H9 (cell line): Measurements from ENCODE around the gene ODAD3. TPM values are rescaled to one million over a fixed set of nuclear protein-coding genes. Genes with fewer than 3 reads are reported as not detected.

ENCODE experiments used
- DNase-seq: peaks from one replicate; pipeline ENCODE4 v3.0.0-alpha.2; 2017
- H2AFZ ChIP-seq: one replicate; pipeline ENCODE4 v1.6.1; 2013; ENCODE audit warnings: mild to moderate bottlenecking, low read length, control low read depth, moderate library complexity
- H2AK5ac ChIP-seq: 2 replicates; pipeline ENCODE4 v1.6.1; 2013; ENCODE audit warnings: low read length, control low read depth, mixed read lengths; ENCODE audit not compliant: insufficient read length
- H2BK120ac ChIP-seq: one replicate; pipeline ENCODE4 v1.6.1; 2013; ENCODE audit warnings: low read depth, mild to moderate bottlenecking, low read length, control low read depth, inconsistent platforms; ENCODE audit not compliant: poor library complexity, severe bottlenecking
- H2BK12ac ChIP-seq: 2 replicates; pipeline ENCODE4 v1.6.1; 2013; ENCODE audit warnings: low read length, control low read depth, mixed read lengths, low read depth; ENCODE audit not compliant: insufficient read length
- H2BK15ac ChIP-seq: 2 replicates; pipeline ENCODE4 v1.6.1; 2013; ENCODE audit warnings: low read depth, low read length, control low read depth
- H2BK20ac ChIP-seq: one replicate; pipeline ENCODE4 v1.6.1; 2013; ENCODE audit warnings: low read depth, mild to moderate bottlenecking, low read length, control low read depth, inconsistent platforms; ENCODE audit not compliant: poor library complexity, severe bottlenecking
- H2BK5ac ChIP-seq: 2 replicates; pipeline ENCODE4 v1.6.1; 2013; ENCODE audit warnings: low read length, control low read depth, mixed read lengths; ENCODE audit not compliant: insufficient read length
- H3K14ac ChIP-seq: 2 replicates; pipeline ENCODE4 v1.6.1; 2013; ENCODE audit warnings: low read length, control low read depth; ENCODE audit not compliant: insufficient read depth
- H3K18ac ChIP-seq: 2 replicates; pipeline ENCODE4 v1.6.1; 2013; ENCODE audit warnings: low read depth, mild to moderate bottlenecking, mixed read lengths, low read length, control low read depth; ENCODE audit not compliant: insufficient read length
- H3K23ac ChIP-seq: 2 replicates; pipeline ENCODE4 v1.6.1; 2013; ENCODE audit warnings: low read length, control low read depth, mixed read lengths, low read depth; ENCODE audit not compliant: insufficient read length
- H3K23me2 ChIP-seq: 2 replicates; pipeline ENCODE4 v1.6.1; 2013; ENCODE audit warnings: low read depth, mild to moderate bottlenecking, mixed read lengths, low read length, control low read depth; ENCODE audit not compliant: insufficient read length, poor library complexity, severe bottlenecking
- H3K27ac ChIP-seq: 2 replicates; pipeline ENCODE4 v1.5.1; 2013; ENCODE audit warnings: low read length, control low read depth, mixed read lengths, low read depth; ENCODE audit not compliant: insufficient read length
- H3K27me3 ChIP-seq: 2 replicates; pipeline ENCODE4 v1.6.1; 2013; ENCODE audit warnings: low read length, control low read depth, inconsistent platforms; ENCODE audit not compliant: insufficient read depth
- H3K4ac ChIP-seq: 2 replicates; pipeline ENCODE4 v1.6.1; 2013; ENCODE audit warnings: low read depth, mild to moderate bottlenecking, control low read depth, inconsistent platforms, low read length, moderate library complexity
- H3K4me1 ChIP-seq: 2 replicates; pipeline ENCODE4 v1.6.1; 2013; ENCODE audit warnings: low read length, control low read depth, inconsistent platforms; ENCODE audit not compliant: insufficient read depth
- H3K4me2 ChIP-seq: 2 replicates; pipeline ENCODE4 v1.6.1; 2013; ENCODE audit warnings: low read length, control low read depth, mixed read lengths; ENCODE audit not compliant: insufficient read length, insufficient read depth
- H3K56ac ChIP-seq: 2 replicates; pipeline ENCODE4 v1.6.1; 2013; ENCODE audit warnings: low read depth, mild to moderate bottlenecking, mixed read lengths, low read length, control low read depth; ENCODE audit not compliant: insufficient read length
- H3K79me1 ChIP-seq: 2 replicates; pipeline ENCODE4 v1.6.1; 2013; ENCODE audit warnings: low read depth, mild to moderate bottlenecking, moderate library complexity, low read length, control low read depth, inconsistent platforms; ENCODE audit not compliant: insufficient read depth, poor library complexity, severe bottlenecking
- H3K79me2 ChIP-seq: 2 replicates; pipeline ENCODE4 v1.6.1; 2013; ENCODE audit warnings: low read length, control low read depth, inconsistent platforms; ENCODE audit not compliant: insufficient read depth
- H3K9ac ChIP-seq: 2 replicates; pipeline ENCODE4 v1.6.1; 2013; ENCODE audit warnings: low read length, control low read depth, mixed read lengths; ENCODE audit not compliant: insufficient read length; ENCODE audit errors: extremely low read depth
- H3K9me3 ChIP-seq: one replicate; pipeline ENCODE4 v1.6.1; 2013; ENCODE audit warnings: low read depth, low read length, inconsistent platforms; ENCODE audit not compliant: control insufficient read depth
- H3T11ph ChIP-seq: one replicate; pipeline ENCODE4 v1.6.1; 2013; ENCODE audit warnings: mild to moderate bottlenecking, low read length, control low read depth, inconsistent platforms
- H4K20me1 ChIP-seq: one replicate; pipeline ENCODE4 v1.6.1; 2013; ENCODE audit not compliant: control insufficient read depth, insufficient read length, insufficient read depth
- H4K5ac ChIP-seq: 2 replicates; pipeline ENCODE4 v1.6.1; 2013; ENCODE audit warnings: low read depth, mild to moderate bottlenecking, mixed read lengths, low read length, control low read depth; ENCODE audit not compliant: insufficient read length
- H4K8ac ChIP-seq: replicated peaks from 2 replicates; pipeline ENCODE4 v1.6.1; 2013; ENCODE audit warnings: low read length, control low read depth, mixed read lengths, low read depth; ENCODE audit not compliant: insufficient read length
- H4K91ac ChIP-seq: 2 replicates; pipeline ENCODE4 v1.6.1; 2013; ENCODE audit warnings: low read depth, mild to moderate bottlenecking, moderate library complexity, mixed read lengths, low read length, control low read depth; ENCODE audit not compliant: insufficient read length
- H3K27ac Mint-ChIP-seq, 3 experiments: 2 replicates in 2 of 3; 3 replicates in 1 of 3; pipeline ENCODE4 v1.8.0; 2020 to 2021; ENCODE audit warnings: mixed read lengths in 3 of 3, mild to moderate bottlenecking in 1 of 3, moderate library complexity in 1 of 3
- H3K27me3 Mint-ChIP-seq: 2 replicates; pipeline ENCODE4 v1.8.0; 2021; ENCODE audit warnings: low read depth, mild to moderate bottlenecking, moderate library complexity, mixed read lengths
- H3K36me3 Mint-ChIP-seq, 3 experiments: 2 replicates in 2 of 3; 3 replicates in 1 of 3; pipeline ENCODE4 v1.8.0; 2020 to 2021; ENCODE audit warnings: low read depth in 3 of 3, mixed read lengths in 3 of 3; ENCODE audit not compliant: insufficient read depth in 1 of 3
- H3K4me1 Mint-ChIP-seq, 2 experiments: 2 replicates each; pipeline ENCODE4 v1.8.0; 2020; ENCODE audit warnings: mixed read lengths in 2 of 2
- H3K4me3 Mint-ChIP-seq, 2 experiments: 2 replicates in 1 of 2; 3 replicates in 1 of 2; pipeline ENCODE4 v1.8.0; 2020 to 2021; ENCODE audit warnings: mild to moderate bottlenecking in 2 of 2, mixed read lengths in 2 of 2, moderate library complexity in 1 of 2
- H3K9me3 Mint-ChIP-seq, 2 experiments: 2 replicates in 1 of 2; 3 replicates in 1 of 2; pipeline ENCODE4 v1.8.0; 2020; ENCODE audit warnings: mild to moderate bottlenecking in 2 of 2, mixed read lengths in 2 of 2, moderate library complexity in 1 of 2
- WGBS: extraction: QIAGEN DNeasy Blood & Tissue Kit; methylation state at CpG from one replicate; pipeline ENCODE4 v1.1.7; 2013; ENCODE audit warnings: missing lambda C conversion rate, low lambda C conversion rate, mixed read lengths; ENCODE audit not compliant: insufficient read length; ENCODE audit errors: extremely low coverage; 5-methylcytosine and 5-hydroxymethylcytosine counted together
- total RNA-seq: library from RNA; stranded (reverse); gene quantifications from 2 replicates; pipeline ENCODE4 v1.2.1, GENCODE V29; 2021
- TF ChIP-seq, protein P1 (sequence below): fragments of 200-600 bp; sonication (generic); conservative IDR thresholded peaks from 3 replicates; pipeline ENCODE4 v1.8.0; 2021; ENCODE audit warnings: antibody characterized with exemption, mild to moderate bottlenecking

ODAD3 gene
- total RNA-seq, 1 experiment from 2014 or later: 2.5 TPM

DNA sequence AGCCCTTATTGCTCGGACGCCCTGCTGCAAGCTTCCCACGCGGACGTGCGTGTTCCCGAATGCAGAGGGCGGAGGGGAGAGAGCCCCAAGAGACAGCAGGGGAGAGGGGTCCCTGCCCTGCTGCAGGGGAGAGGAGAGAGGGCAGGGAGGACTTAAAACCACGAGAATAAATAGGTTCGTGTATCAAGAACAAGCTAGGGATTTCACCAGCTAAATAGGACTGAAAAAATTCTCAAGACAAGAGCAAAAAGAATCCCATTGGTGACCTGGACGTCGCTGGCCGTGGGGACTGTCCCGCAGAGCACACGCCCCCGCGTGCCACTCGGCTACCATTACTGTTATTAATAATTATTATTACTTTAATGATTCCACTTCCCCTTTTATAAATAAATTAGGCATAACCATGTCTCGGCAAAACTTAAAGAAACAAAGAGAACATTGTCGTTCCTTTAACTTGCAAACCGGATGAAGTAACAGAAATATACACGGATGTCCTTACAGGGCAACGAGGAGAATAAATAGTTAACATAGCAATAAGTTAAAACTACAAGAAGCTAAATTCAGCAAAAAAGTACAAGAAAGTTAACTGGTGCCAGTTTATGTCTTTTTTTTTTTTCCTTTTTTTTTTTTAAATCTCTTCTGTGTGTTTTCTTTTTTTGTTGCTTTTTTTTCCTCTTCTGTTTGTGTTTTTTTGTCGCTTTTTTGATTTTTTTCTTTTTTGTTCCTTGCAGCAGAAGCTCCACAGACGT is 17.1 kb upstream of the ODAD3 start:
- no peaks in the 10 kb centered on the region for H3K27me3 Mint-ChIP-seq

More for the DNA sequence above, 17.1 kb upstream of the ODAD3 start:
- Histone ChIP-seq H3K14ac (no peak overlapping the region), H2AFZ (no peak overlapping the region), H4K5ac (no peak overlapping the region), H3T11ph (no peak overlapping the region), H3K23me2 (no peaks in the 10 kb centered on the region), H2BK120ac (no peak overlapping the region), H2BK15ac (no peak overlapping the region), H2BK12ac (no peak overlapping the region), H3K4me2 (no peak overlapping the region), H2AK5ac (no peak overlapping the region), H3K9me3 (no peaks in the 10 kb centered on the region), H3K79me2 (no peaks in the 10 kb centered on the region), H2BK20ac (no peak overlapping the region), H3K4me1 (no peaks in the 10 kb centered on the region), H3K18ac (no peak overlapping the region), H2BK5ac (no peak overlapping the region), H4K91ac (no peak overlapping the region), H3K27ac (no peak overlapping the region), H3K9ac (no peak overlapping the region), H3K4ac (no peak overlapping the region), H4K8ac (no peak overlapping the region), H3K23ac (no peak overlapping the region), H4K20me1 (no peaks in the 10 kb centered on the region), H3K56ac (no peak overlapping the region), H3K27me3 (no peaks in the 10 kb centered on the region), H3K79me1 (no peaks in the 10 kb centered on the region)
- Mint-ChIP-seq H3K9me3 (no peaks in the 10 kb centered on the region; a peak in 1 of 5 replicates), H3K4me3 (peak overlapping the region in 1 of 2 experiments; percentile 18; a peak in 2 of 5 replicates), H3K27ac (peak overlapping the region in 2 of 3 experiments; percentile 72 to 83; a peak in 3 of 7 replicates), H3K36me3 (peaks cover 6 to 27% (median 25%) of the 10 kb centered on the region in 3 experiments; a peak in 6 of 7 replicates), H3K4me1 (peaks cover 15 to 39% of the 10 kb centered on the region in 2 experiments)
- no CpG with 5 or more reads among the region's 25 CpGs for WGBS
- DNase-seq: peak; percentile 31
- TF ChIP-seq, protein P1, sequence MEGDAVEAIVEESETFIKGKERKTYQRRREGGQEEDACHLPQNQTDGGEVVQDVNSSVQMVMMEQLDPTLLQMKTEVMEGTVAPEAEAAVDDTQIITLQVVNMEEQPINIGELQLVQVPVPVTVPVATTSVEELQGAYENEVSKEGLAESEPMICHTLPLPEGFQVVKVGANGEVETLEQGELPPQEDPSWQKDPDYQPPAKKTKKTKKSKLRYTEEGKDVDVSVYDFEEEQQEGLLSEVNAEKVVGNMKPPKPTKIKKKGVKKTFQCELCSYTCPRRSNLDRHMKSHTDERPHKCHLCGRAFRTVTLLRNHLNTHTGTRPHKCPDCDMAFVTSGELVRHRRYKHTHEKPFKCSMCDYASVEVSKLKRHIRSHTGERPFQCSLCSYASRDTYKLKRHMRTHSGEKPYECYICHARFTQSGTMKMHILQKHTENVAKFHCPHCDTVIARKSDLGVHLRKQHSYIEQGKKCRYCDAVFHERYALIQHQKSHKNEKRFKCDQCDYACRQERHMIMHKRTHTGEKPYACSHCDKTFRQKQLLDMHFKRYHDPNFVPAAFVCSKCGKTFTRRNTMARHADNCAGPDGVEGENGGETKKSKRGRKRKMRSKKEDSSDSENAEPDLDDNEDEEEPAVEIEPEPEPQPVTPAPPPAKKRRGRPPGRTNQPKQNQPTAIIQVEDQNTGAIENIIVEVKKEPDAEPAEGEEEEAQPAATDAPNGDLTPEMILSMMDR: no peak
